Cerebellar cortex (tissue), 1 donor: Measurements from ENCODE around the gene TTI1.
A peak's percentile ranks its signal among the peaks of the same experiment; 100 is the strongest.
"Not testable (repeated sequence)": the region's sequence is repeated elsewhere in the genome, so short reads cannot be mapped to it uniquely, and the experiment has no call there.

Experiments used
- DNase-seq: peaks from one replicate; pipeline ENCODE4 v3.0.0-alpha.2; 2015; ENCODE audit warnings: low spot score

The TTI1 gene

DNA sequence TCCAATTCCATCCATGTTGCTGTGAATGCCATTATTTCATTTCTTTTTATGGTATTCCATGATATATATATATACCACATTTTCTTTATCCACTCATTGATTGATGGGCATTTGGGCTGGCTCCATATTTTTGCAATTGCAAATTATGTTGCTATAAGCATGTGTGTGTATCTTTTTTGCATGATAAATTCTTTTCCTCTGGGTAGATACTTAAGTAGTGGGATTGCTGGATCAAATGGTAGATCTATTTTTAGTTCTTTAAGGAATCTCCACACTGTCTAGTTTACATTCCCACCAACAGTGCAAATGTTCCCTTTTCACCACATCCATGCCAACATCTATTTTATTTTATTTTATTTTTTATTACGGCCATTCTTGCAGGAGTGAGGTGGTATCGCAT is 69.8 kb downstream of the TTI1 start:
- not testable (repeated sequence) for DNase-seq

DNA sequence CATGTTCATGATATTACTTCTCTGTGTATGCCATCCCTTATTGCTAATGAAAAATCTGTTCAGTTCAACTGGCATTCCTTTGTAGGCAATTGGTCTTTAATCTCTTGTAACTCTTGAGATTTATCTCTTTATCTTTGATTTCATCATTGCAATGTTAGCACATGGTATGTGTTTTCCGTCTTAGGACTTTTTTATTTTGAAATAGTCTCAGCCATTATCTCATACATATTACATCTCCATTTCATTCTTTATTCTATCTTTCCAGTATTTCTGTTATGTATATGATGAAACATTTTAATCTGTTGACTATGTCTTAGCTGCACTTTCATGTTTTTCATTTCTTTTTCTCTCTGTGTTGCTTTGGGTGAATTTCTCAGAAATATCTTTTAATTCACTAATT is 72.2 kb downstream of the TTI1 start:
- no peak for DNase-seq

DNA sequence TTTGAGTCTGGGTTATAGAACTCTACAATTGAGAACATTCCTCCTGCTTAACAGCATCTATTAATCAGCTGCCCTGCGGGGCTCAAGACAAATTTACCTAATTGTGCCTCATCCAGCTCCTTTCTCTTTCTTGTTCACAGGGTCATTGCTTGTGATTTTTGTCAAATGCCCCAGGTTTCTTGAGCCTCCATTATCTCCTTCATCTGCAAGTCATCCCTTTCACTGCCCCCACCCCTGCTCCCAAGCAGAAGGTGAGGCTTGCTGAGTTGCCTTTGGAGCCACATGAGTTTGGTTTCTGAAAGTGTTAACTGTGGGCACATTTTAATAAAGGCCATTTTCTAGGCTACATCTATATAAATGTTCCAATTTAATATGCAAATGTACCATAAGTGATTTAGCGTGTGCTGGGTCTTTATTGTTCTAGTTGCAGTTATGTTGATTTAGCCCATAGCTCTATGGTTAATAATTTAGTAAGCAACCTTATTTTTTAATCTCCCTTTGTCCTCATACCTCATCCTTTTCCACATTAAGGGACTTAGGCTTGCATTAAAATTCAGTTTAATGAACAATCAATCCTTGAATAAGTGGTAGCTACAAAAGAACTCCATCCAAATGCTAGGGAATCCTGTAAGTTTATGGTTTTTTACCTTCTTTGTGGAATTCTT is 74.3 kb downstream of the TTI1 start:
- no peak for DNase-seq

DNA sequence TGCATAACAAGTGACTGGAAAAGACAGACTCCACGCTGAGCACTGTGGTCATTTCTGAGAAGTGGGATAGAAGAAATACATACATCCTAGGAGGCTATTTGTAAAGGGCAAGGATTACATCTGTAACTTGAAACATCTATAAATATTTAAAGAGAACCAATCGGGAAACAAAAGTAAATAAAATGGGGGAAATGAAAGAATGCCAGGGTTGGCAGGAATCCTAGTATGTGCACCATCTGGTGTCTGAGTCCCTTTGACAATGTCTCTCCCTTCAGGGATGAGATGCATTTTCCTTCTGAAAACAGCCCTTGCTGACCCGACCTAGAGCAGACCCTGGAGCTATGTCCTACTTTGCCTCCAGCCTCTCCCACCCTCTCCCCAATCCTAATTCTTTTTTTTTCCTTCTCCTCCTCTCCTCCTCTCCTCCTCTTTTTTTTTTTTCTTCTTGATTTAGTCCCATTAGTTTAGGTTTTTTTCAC is 77.1 kb downstream of the TTI1 start:
- DNase-seq: no peak

DNA sequence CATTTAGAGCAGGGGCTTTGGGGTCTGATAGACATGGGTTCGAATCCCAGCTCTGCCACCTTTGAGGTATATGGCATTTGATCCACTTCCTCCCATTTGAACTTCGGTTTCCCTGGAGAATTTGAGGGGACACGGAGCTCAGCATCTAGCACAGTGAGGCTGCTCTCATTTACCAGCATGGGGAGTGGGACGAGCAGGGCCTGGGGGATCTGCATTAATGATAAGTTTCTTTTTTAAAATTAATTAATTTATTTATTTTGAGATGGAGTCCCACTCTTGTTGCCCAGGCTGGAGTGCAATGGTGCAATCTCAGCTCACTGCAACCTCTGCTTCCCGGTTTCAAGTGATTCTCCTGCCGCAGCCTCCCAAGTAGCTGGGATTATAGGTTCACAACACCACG is 77.7 kb downstream of the TTI1 start:
- DNase-seq: no peak

DNA sequence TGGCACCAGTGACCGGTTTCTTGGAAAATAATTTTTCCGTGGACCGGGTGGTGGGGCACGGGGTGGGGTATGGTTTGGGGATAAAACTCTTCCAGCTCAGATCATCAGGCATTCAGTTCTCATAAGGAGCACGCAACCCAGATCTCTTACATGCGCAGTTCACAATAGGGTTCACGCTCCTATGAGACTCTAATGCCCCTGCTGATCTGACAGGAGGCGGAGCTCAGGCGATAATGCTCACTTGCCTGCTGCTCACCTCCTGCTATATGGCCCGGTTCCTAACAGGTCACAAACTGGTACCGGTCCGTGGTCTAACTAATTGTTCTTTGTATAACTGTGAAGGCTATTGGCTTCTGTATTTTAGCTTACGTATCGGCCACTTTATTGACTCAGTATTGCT is 78.6 kb downstream of the TTI1 start:
- DNase-seq: no peak

DNA sequence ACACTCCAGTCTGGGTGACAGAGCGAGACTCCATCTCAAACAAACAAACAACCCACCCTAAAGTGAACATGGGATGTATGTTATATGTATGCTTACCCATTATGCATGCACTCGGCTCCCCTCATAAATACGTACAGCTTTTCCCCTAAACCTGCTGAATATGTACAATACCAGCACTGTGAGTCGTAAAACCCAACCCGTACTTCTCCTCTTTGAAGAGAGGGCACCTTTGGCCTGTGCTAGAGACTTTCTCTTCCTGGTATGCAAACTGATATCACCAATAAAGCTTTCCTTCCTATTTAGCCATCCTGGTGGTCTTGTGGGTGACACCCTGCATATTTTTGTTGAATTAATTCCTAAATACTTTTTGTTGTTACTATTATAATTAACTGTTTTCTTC is 79.1 kb downstream of the TTI1 start:
- no peak for DNase-seq

DNA sequence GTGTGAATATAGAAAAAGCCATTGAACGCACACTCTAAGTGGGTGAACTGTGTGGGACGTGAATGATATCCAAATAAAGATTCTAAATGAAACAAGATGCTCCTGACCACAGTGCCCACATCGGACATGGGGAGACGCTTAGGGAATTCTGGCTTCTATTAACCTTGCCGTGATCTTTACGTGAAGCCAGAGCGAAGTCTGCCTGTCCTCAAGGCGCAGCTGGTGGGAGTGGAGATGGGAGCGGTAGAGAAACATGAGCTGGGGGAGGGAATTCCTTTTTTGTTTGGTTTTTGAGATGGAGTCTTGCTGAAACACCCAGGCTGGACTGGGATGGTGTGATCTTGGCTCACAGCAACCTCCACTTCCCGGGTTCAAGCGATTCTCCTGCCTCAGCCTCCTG is 84.3 kb downstream of the TTI1 start:
- no peak for DNase-seq

DNA sequence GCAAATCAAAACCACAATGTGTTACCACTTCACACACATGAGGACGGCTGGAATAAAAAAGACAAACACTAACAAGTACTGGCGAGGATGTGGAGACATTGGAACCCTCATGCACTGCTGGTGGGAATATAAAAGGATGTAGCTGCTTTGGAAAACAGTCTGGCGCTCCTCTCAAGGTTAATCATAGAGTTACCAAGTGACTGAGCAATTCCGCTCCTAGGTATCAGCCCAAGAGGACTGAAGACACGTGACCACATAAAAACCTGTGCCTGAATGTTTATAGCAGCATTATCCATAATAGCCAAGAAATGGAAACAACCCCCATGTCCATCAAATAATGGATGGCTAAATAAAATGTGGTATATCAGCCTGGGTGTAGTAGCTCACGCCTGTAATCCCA is 85.3 kb downstream of the TTI1 start:
- DNase-seq: no peak

DNA sequence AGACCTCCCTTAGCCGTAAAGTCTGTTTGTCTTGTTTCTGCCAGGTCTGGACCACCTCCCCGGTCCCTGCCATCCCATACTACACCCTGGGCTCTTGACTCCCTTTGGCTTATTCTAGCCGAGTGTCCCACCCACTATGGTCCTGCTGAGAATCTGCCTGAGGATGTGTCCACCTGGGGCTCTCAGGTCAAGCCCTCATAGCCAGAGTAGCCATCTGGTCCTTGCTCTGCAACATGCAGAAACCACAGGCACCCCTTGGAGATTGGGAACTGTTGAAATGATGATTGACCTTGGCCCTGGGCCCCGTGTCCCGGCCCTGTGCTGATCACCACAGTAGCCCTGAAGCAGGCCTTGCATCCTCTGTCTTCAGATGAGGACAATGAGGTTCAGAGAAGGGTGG is 86.3 kb downstream of the TTI1 start:
- DNase-seq: no peak

DNA sequence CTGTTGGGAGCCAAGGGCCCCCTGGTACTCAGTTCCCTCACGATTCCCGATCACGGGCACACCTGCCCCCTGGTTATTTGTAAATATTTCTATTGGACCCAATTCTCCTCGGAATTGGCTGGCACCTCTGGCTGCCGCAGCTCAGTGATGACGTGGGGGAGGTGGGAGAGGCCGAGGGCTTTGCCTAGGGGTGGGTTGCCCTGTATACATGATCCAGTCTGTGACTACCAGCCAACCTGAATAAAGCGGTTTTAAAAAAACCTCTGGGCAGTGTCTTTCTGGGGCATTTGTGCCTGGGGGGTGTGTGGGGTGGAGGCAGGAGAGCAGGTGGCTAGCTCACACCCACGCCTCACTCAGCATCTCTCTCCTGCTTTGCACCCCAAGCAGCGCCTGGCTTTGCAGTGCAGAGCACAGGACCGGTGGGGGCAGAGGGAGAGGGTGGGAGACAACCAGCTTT is 88.1 kb downstream of the TTI1 start:
- no peak for DNase-seq

DNA sequence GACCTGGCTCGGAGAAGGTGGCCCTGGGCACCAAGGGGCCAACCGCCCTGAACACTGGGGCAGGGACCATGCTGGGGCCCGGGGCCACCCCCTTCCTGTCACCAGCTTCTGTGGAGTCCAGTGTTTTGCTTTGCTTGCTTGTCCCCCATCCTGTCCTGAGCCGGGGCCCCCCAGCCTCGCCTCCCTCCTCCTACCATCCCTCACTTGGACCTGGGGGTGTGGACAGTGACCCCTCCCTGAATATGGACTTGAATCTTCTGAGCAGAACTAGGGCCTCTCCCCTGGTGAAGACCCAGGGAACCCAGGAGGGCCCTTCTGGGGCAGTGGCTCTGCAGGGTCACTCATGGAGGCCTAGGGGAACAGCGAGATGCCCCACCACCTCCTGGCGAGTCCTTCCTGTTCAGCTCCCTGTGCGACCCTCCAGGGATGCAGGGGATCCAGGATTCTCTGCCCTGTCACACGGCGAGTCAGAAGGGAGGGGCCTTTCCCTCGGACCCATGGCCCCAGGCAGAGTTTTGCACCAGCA is 88.7 kb downstream of the TTI1 start:
- DNase-seq: no peak

DNA sequence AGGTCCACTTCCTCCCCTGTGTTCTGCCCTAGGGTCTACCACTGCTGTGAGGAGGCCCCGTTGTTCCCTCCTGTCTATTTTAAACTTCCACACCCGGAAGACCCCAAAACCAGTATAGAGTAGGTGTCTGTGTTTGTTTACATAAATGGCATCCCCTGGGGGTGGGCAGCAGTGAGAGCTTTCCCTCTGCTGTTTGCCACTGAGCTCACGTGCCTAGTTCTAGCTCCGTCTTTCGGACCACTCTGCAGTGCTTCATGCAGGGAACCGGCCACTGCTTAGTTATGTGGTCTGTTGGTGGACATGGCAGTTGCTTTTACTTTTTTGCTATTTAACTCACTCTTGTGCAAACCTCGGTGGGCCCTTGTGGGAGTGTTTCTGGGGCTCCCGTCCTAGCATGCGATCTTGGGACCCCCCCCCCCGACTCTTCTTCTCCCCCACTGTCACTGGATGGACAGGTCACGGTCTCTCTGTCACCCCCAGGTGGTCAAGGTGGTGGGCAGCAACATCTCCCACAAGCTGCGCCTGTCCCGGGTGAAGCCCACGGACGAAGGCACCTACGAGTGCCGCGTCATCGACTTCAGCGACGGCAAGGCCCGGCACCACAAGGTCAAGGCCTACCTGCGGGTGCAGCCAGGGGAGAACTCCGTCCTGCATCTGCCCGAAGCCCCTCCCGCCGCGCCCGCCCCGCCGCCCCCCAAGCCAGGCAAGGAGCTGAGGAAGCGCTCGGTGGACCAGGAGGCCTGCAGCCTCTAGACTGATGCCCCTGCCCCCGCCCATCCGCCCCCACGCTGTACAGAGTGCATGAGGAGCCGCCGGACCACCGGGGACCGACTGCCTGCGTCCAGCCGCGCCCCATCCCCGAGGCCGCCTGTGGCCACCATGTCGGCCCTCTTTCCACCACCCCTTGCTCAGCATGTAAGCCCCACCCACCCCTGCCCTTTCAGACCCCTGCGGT is 89.5 kb downstream of the TTI1 start:
- no peak for DNase-seq

DNA sequence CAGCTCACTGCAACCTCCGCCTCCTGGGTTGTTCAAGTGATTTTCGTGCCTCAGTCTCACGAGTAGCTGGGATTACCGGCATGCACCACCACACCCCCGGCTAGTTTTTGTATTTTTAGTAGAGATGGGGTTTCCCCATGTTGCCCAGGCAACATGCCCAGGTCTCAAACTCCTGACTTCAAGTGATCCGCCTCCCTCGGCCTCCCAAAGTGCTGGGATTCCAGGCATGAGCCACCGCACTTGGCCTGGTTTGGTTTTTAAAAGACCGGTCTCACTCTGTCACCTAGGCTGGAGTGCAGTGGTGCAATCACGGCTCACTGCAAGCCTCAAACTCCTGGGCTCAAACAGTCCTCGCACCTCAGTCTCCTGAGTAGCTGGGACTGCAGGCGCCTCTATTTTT is 90.2 kb downstream of the TTI1 start:
- DNase-seq: no peak

DNA sequence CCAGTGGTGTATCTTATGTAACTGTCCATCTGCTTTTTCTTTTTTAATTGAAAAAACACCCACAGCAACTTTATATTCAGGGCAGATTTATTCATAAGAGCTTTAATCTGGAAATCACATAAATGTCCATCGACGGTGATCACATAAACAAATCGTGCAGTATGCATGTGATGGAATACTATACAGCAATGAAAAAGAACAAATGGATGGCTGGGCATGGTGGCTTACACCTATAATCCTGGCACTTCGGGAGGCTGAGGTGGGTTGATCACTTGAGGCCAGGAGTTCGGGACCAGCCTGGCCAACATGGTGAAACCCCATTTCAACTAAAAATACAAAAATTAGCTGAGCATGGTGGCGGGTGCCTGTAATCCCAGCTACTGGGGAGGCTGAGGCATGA is 91.3 kb downstream of the TTI1 start:
- no peak for DNase-seq

DNA sequence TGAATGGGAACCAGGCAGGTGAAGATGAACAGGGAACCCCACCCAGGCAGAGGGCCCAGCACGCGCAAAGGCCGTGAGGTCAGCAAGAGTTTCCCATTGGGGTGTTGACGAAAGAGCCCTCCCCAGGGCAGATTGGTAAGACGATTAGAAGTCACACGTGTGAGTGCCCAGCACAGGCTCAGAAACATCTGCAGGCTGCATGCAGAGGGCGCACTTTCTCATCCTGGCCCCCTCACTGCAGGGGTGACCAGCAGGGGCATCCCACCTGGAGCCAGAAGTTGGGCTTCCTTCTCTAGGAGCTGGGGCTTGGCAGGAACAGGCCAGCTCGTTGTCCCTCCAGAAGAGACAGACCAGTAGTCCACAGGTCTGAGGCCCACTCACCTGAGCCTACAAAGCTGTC is 91.9 kb downstream of the TTI1 start:
- peak; percentile 10 for DNase-seq

DNA sequence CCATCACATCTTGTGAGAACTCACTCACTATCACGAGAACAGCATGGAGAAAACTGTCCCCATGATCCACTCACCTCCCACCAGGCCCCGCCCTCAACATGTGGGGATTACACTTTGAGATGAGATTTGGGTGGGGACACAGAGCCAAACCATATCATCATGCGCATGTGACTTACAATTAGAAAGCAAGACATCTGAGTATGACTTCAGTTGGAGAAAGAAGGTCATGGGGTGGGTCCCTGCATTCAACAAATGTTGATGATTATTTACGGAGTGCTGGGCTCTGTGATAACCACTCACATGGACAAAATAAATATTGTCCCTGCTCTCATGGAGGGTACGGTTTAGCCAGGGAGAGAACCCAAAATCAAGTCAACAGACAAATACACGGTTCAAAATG is 92.4 kb downstream of the TTI1 start:
- DNase-seq: no peak

DNA sequence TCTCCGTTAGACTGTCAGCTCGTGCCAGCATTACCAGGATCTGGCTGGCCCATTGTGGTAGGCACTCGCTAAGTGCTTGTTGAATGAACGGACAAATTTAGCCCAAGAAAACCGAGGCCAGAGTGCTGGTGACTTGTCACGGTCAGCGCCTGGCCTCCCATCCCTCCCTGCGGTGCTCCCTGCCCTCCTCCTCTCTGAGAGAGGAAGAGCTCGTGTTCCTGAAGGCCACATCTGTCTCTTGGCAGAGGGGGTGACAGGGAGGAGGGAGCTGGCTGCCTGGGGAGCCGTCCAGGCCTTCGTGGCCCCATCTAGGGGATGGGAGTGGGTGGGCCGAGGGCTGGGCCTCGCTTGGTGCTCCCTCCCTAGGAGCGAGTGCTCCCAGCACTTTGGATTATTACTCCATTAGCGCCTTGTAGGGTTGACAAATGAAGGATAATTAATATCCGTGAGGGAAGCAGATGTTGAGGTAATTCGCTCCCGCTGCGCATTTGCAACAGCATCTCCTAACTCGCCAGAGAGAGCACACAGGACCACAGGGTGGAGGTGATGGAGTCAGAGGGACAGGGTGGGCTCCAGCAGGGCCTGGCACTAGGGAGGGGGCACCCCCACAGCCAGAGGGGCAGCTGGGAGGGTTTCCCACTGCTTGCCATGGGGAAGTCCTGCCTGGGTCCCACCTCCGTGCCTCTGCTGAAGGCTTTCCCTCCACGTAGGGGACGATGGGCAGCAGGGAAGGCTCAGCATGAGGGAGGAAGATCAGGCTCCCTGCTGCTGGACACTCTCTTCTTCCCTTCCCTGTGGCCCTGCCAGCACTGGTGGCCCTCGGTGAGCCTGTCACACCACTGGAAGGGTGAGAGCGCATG is 93.3 kb downstream of the TTI1 start:
- DNase-seq: no peak

DNA sequence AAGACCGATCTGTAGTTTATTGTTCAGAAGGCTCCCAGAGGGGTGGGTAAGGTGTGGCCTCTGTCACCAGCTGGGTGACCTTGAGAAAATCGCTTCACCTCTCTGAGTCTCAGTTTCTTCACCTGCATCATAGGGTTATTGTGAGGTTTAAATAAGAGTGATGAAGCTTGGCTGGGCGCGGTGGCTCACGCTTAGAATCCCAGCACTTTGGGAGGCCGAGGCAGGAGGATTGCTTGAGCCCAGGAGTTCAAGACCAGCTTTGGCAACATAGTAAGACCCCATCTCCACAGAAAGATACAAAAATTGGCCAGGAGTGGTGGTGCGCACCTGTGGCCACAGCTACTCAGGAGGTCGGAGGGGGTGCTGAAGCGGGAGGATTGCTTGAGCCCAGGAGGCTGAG is 94.3 kb downstream of the TTI1 start:
- DNase-seq: no peak

DNA sequence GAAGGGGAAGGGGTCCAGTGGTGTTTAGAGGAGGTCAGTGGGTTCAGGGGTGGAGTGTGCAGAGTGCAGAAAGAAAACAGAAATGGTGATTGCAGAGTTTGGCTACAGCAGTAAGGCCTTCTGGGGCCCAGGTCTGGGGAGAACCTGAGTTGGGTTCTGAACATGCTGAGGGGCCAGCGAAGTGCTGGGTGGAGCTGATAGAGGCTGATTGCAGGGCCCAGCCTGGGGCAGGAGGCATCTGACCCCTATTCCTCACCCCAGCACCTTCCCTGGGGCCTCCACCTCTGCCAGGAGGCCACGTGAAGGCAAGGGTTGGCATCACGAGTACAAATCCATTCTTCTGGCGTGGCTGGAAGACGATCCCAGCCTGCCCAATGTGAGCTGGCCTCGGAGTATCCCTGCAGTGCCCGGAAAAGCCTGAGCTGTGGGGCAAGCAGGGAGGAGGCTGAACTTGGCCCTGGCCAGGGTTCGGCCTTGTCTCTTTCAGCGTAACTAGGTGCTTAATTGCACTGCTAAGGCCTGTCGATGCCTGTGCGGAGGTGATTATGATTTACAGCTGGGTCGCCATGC is 95.0 kb downstream of the TTI1 start:
- no peak for DNase-seq

DNA sequence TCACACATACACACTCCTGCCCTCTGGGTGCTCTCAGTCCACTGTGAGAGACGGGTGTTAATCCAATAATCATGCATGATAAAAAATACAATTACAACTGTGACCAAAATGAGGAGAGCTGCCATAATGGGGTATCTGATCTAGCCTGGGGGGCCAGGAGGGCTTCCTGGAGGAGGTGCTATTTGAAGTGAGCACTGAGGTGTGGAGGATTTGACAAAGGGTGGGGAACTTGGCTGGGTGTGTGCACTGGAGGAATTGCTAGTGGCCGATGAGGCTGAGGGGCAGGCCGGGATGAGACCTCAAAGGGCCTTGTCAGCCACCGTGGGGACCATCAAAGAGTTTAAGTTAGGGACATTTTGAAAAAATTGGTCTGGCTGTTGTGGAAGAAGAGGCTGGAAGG is 95.6 kb downstream of the TTI1 start:
- no peak for DNase-seq

DNA sequence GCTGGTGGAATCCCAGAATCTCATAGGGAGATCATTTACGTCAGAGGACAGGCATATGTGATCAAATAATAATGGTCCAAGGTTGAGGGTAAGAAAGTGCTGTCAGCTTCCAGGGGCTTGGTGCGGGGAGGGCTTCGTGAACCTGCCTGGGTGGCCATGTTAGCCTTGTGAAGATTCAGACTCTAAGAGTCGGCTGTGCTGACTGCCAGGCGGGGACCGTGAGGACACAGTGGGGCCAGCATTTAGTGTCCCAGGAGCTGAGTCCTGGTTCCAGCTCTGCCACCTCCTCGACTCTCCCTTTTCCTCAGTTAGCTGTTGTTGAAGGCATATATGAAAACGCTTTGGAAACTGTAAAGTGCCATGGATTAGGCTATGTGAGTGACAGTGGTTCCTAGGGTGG is 96.8 kb downstream of the TTI1 start:
- no peak for DNase-seq
